ENCODE results near the gene CCDC146.
"Not testable (repeated sequence)": the region's sequence is repeated elsewhere in the genome, so short reads cannot be mapped to it uniquely, and the experiment has no call there.

CCDC146 gene

GRCh38 chr7:77125486-77125885 lies 3.1 kb downstream of the CCDC146 start:
- not testable (repeated sequence) for H3K27ac ChIP-seq (ENCODE audit: low read depth, low read length); H3K27me3 ChIP-seq (ENCODE audit: low read length); H3K9me3 ChIP-seq (ENCODE audit: insufficient read depth, low read length); H3K36me3 ChIP-seq (ENCODE audit: low read length); H3F3A ChIP-seq (ENCODE audit: insufficient read depth); H3K4me3 ChIP-seq (ENCODE audit: insufficient read depth, low read length, poor library complexity, severe bottlenecking); H3K4me2 ChIP-seq (ENCODE audit: low read depth, low read length, poor library complexity, severe bottlenecking); H4K20me1 ChIP-seq (ENCODE audit: low read depth, low read length); H3K9me2 ChIP-seq (replicated peaks; ENCODE audit: insufficient read depth, low read length); H2AFZ ChIP-seq (ENCODE audit: low read depth, low read length, severe bottlenecking); H3K9ac ChIP-seq (ENCODE audit: low read length); H3K79me2 ChIP-seq (ENCODE audit: insufficient read depth, low read length)

DNA sequence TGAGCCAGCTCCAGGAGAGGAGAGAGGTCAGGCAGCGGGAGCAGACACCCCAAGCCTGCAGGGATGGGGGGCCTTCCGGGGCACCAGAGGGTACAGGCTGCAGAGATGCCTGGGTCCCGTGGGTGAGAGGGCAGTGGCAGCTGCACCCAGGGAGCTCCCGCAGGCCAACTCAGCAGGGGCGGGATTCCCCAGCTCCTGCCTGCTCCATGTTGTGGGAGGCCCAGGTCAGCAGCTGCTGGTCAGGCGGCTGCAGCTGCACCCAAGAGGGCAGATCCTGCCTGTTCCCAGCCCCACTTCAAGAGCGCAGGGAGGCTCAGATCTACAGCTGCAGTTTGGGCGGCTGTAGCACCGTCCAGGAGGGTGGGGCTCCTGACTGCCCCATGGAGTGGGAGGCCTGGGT lies 4.6 kb downstream of the CCDC146 start:
- not testable (repeated sequence) for H3K9me3 ChIP-seq (ENCODE audit: insufficient read depth, low read length)

GRCh38 chr7:77128582-77129410 lies 6.4 kb downstream of the CCDC146 start:
- not testable (repeated sequence) for H3K4me2 ChIP-seq (ENCODE audit: low read depth, low read length, poor library complexity, severe bottlenecking); H3K4me3 ChIP-seq (ENCODE audit: insufficient read depth, low read length, poor library complexity, severe bottlenecking); H3K9ac ChIP-seq (ENCODE audit: low read length); H3K27ac ChIP-seq (ENCODE audit: low read depth, low read length); H4K20me1 ChIP-seq (ENCODE audit: low read depth, low read length); H3K9me3 ChIP-seq (ENCODE audit: insufficient read depth, low read length); H3K36me3 ChIP-seq (ENCODE audit: low read length); H3K9me2 ChIP-seq (replicated peaks; ENCODE audit: insufficient read depth, low read length); H3F3A ChIP-seq (ENCODE audit: insufficient read depth); H3K27me3 ChIP-seq (ENCODE audit: low read length); H3K79me2 ChIP-seq (ENCODE audit: insufficient read depth, low read length); H2AFZ ChIP-seq (ENCODE audit: low read depth, low read length, severe bottlenecking)

More for the DNA sequence above, 4.6 kb downstream of the CCDC146 start:
- not testable (repeated sequence) for H3K4me3 ChIP-seq (ENCODE audit: insufficient read depth, low read length, poor library complexity, severe bottlenecking); H3K4me2 ChIP-seq (ENCODE audit: low read depth, low read length, poor library complexity, severe bottlenecking); H3K36me3 ChIP-seq (ENCODE audit: low read length); H3F3A ChIP-seq (ENCODE audit: insufficient read depth); H3K79me2 ChIP-seq (ENCODE audit: insufficient read depth, low read length); H4K20me1 ChIP-seq (ENCODE audit: low read depth, low read length); H3K27me3 ChIP-seq (ENCODE audit: low read length); H3K9me2 ChIP-seq (replicated peaks; ENCODE audit: insufficient read depth, low read length); H3K27ac ChIP-seq (ENCODE audit: low read depth, low read length); H3K9ac ChIP-seq (ENCODE audit: low read length); H2AFZ ChIP-seq (ENCODE audit: low read depth, low read length, severe bottlenecking)

DNA sequence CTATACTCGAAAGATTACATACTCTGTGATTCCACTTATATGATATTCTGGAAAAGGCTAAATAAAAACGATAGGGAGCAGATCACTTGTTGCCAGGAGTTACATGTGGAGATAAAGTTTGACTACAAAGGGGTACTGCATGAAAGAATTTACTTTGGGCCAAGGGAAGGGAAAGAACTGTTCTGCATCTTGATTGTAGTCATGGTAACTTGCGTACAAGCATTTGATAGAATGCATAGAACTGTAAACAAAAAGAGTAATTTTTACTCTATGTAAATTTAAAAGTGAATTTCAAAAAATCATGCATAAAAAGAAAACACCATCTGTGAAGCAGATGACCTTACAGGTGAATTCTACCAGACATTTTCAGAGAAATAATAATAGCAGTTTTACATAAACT lies 9.4 kb downstream of the CCDC146 start:
- not testable (repeated sequence) for H3K36me3 ChIP-seq (ENCODE audit: low read length); H3K79me2 ChIP-seq (ENCODE audit: insufficient read depth, low read length); H3K27me3 ChIP-seq (ENCODE audit: low read length); H3K4me3 ChIP-seq (ENCODE audit: insufficient read depth, low read length, poor library complexity, severe bottlenecking); H3F3A ChIP-seq (ENCODE audit: insufficient read depth); H3K4me2 ChIP-seq (ENCODE audit: low read depth, low read length, poor library complexity, severe bottlenecking); H3K9me3 ChIP-seq (ENCODE audit: insufficient read depth, low read length); H3K27ac ChIP-seq (ENCODE audit: low read depth, low read length); H2AFZ ChIP-seq (ENCODE audit: low read depth, low read length, severe bottlenecking); H4K20me1 ChIP-seq (ENCODE audit: low read depth, low read length); H3K9me2 ChIP-seq (replicated peaks; ENCODE audit: insufficient read depth, low read length); H3K9ac ChIP-seq (ENCODE audit: low read length)

DNA sequence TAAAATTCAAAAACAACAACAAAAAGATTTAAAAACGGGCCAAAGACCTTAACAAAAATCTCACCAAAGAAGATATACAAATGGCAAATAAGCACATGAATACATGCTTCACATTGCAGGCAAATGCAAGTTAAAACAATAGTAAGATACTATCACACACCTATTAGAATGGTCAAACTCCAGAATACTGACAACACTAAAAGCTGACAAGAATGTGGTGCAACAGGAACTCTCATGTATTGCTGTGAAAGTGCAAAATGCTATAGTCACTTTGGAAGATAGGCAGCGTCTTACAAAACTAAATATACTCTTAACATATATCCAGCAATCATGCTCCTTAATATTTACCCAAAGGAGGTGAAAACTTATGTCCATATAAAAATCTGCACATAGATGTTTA lies 16.3 kb downstream of the CCDC146 start:
- H3K9me3 ChIP-seq (ENCODE audit: insufficient read depth, low read length); H3K79me2 ChIP-seq (ENCODE audit: insufficient read depth, low read length); H3K9me2 ChIP-seq (replicated peaks; ENCODE audit: insufficient read depth, low read length); H3K4me3 ChIP-seq (ENCODE audit: insufficient read depth, low read length, poor library complexity, severe bottlenecking); H3K27me3 ChIP-seq (ENCODE audit: low read length); H4K20me1 ChIP-seq (ENCODE audit: low read depth, low read length); H3K9ac ChIP-seq (ENCODE audit: low read length); H3K4me2 ChIP-seq (ENCODE audit: low read depth, low read length, poor library complexity, severe bottlenecking); H3K36me3 ChIP-seq (ENCODE audit: low read length); H3F3A ChIP-seq (ENCODE audit: insufficient read depth); H2AFZ ChIP-seq (ENCODE audit: low read depth, low read length, severe bottlenecking); H3K27ac ChIP-seq (ENCODE audit: low read depth, low read length): not testable (repeated sequence)

DNA sequence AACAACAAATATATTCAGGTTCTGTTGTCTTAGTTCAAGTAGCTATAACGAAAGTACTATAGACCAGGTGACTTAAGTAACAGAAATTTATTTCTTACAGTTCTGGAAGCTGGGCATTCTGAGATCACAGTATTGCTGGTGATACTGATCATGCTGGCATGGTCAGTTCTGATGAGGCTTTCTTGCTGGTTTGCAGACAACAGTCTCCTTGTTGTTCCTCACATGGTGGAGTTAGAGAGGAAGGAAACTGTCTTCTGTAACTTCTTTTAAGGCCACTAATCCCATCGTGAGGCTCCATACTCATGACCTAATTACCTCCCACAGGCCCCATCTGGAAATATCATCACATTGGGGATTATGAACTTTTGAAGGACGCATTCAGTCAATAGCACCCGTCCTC lies 17.9 kb downstream of the CCDC146 start:
- H3K27ac ChIP-seq (ENCODE audit: low read depth, low read length); H3K9ac ChIP-seq (ENCODE audit: low read length); H4K20me1 ChIP-seq (ENCODE audit: low read depth, low read length); H3K4me2 ChIP-seq (ENCODE audit: low read depth, low read length, poor library complexity, severe bottlenecking); H3K9me2 ChIP-seq (replicated peaks; ENCODE audit: insufficient read depth, low read length); H3K36me3 ChIP-seq (ENCODE audit: low read length); H3K79me2 ChIP-seq (ENCODE audit: insufficient read depth, low read length); H3K9me3 ChIP-seq (ENCODE audit: insufficient read depth, low read length); H3F3A ChIP-seq (ENCODE audit: insufficient read depth); H2AFZ ChIP-seq (ENCODE audit: low read depth, low read length, severe bottlenecking); H3K4me3 ChIP-seq (ENCODE audit: insufficient read depth, low read length, poor library complexity, severe bottlenecking); H3K27me3 ChIP-seq (ENCODE audit: low read length): not testable (repeated sequence)

DNA sequence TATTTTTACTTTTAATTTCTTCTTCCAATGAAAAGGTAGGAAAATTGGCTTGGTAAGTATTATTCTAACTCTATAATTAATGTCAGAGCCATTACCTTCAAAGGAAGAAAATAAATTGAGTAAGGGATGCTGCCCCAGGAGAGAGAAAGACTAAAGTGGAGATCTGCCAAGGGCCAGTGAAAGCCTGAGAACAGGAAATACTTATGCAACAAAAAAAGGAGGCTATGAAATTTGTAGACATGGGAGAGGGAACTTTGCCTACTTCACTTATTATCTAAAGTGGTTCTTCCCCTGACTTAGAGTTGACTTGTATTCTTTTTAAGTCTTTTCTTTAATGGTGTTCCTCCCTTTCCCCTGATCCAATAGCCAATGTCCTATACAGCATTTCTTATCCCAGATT lies 29.8 kb downstream of the CCDC146 start:
- not testable (repeated sequence) for H3K4me3 ChIP-seq (ENCODE audit: insufficient read depth, low read length, poor library complexity, severe bottlenecking); H4K20me1 ChIP-seq (ENCODE audit: low read depth, low read length); H3K9me2 ChIP-seq (replicated peaks; ENCODE audit: insufficient read depth, low read length); H3K79me2 ChIP-seq (ENCODE audit: insufficient read depth, low read length); H3K4me2 ChIP-seq (ENCODE audit: low read depth, low read length, poor library complexity, severe bottlenecking); H3K9ac ChIP-seq (ENCODE audit: low read length); H3K9me3 ChIP-seq (ENCODE audit: insufficient read depth, low read length); H3K27me3 ChIP-seq (ENCODE audit: low read length); H3K36me3 ChIP-seq (ENCODE audit: low read length); H3F3A ChIP-seq (ENCODE audit: insufficient read depth); H2AFZ ChIP-seq (ENCODE audit: low read depth, low read length, severe bottlenecking); H3K27ac ChIP-seq (ENCODE audit: low read depth, low read length)

DNA sequence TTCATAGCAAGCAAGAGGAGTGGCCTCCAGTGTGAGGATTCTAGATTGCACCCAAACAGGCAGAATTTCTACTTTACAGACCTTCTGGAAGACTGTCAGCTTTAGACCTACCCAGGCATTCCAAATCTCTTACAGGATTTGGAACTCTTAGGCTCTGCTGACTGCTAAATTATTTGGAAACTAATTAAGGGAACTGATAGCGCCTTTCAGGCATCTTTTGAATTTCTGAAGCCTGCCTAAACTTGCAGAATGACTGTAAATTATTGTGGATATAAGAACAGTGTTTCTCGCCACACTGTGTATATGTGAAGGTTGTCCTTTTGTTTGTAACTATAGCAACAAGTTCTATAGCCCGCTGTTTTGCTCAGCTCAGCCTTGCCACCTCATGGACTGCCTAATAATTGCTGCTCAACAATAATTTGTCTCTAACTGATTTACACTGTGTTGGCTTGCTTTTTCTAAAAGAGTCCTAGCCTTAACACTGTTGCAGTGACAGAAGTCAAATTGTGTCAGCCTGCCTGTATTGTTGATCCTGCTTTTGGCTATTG lies 32.6 kb downstream of the CCDC146 start:
- H3K9me3 ChIP-seq (ENCODE audit: insufficient read depth, low read length); H4K20me1 ChIP-seq (ENCODE audit: low read depth, low read length); H3K27me3 ChIP-seq (ENCODE audit: low read length); H3K27ac ChIP-seq (ENCODE audit: low read depth, low read length); H2AFZ ChIP-seq (ENCODE audit: low read depth, low read length, severe bottlenecking); H3K9ac ChIP-seq (ENCODE audit: low read length); H3F3A ChIP-seq (ENCODE audit: insufficient read depth); H3K36me3 ChIP-seq (ENCODE audit: low read length); H3K79me2 ChIP-seq (ENCODE audit: insufficient read depth, low read length); H3K4me2 ChIP-seq (ENCODE audit: low read depth, low read length, poor library complexity, severe bottlenecking); H3K4me3 ChIP-seq (ENCODE audit: insufficient read depth, low read length, poor library complexity, severe bottlenecking); H3K9me2 ChIP-seq (replicated peaks; ENCODE audit: insufficient read depth, low read length): not testable (repeated sequence)
